GM11168 (cell line): Measurements from ENCODE around the gene PIGN.
"Not testable (repeated sequence)": the region's sequence is repeated elsewhere in the genome, so short reads cannot be mapped to it uniquely, and the experiment has no call there.

Source experiments
- in situ Hi-C: fragments of 300-500 bp; cut with MboI; formaldehyde crosslinking; loops from one replicate; pipeline ENCODE4 v1.12.0; 2022; ENCODE audit warnings: low sequenced_read_pairs; ENCODE audit not compliant: unreplicated experiment

The PIGN gene

GRCh38 chr18:62186499-62186773 is 420 bp downstream of the PIGN start:
- in situ Hi-C loops, result loop anchor here (25.0 kb wide), 1 partner anchor 376 kb away; no protein-coding TSS in a partner anchor

- in situ Hi-C loops, result loop anchor here (25.0 kb wide), 1 partner anchor 379 kb away; no protein-coding TSS in a partner anchor
These were observed 3.2 kb downstream of the PIGN start for GRCh38 chr18:62183578-62184195.

- in situ Hi-C loops, result loop anchor here (25.0 kb wide), 1 partner anchor 380 kb away; no protein-coding TSS in a partner anchor
These were observed 4.6 kb downstream of the PIGN start for GRCh38 chr18:62182220-62182619.

GRCh38 chr18:62179213-62179612 is 7.6 kb downstream of the PIGN start:
- in situ Hi-C loops, result loop anchor here (25.0 kb wide), 1 partner anchor 383 kb away; no protein-coding TSS in a partner anchor

- in situ Hi-C loops, result loop anchor here (25.0 kb wide), 1 partner anchor 385 kb away; no protein-coding TSS in a partner anchor
These were observed 9.6 kb downstream of the PIGN start for GRCh38 chr18:62177271-62177670.

- in situ Hi-C loops, result loop anchor here (25.0 kb wide), 1 partner anchor 387 kb away; no protein-coding TSS in a partner anchor
These were observed 11.3 kb downstream of the PIGN start for GRCh38 chr18:62175521-62175920.

- in situ Hi-C loops, result no loop called here
These were observed 14.6 kb downstream of the PIGN start for GRCh38 chr18:62172298-62172697.

- in situ Hi-C loops, result no loop called here
These were observed 16.0 kb downstream of the PIGN start for GRCh38 chr18:62170857-62171256.

- in situ Hi-C loops, result not testable (repeated sequence)
These were observed 20.3 kb downstream of the PIGN start for GRCh38 chr18:62166524-62166923.

- in situ Hi-C loops, result no loop called here
These were observed 21.3 kb downstream of the PIGN start for GRCh38 chr18:62165583-62165982.

GRCh38 chr18:62164855-62165487 is 21.9 kb downstream of the PIGN start:
- in situ Hi-C loops, result no loop called here

GRCh38 chr18:62164310-62164709 is 22.5 kb downstream of the PIGN start:
- in situ Hi-C loops, result no loop called here

GRCh38 chr18:62157843-62158242 is 29.0 kb downstream of the PIGN start:
- in situ Hi-C loops, result no loop called here

GRCh38 chr18:62152844-62153243 is 34.0 kb downstream of the PIGN start:
- in situ Hi-C loops, result no loop called here

- in situ Hi-C loops, result no loop called here
These were observed 35.6 kb downstream of the PIGN start for GRCh38 chr18:62151068-62151771.

GRCh38 chr18:62144338-62144737 is 42.5 kb downstream of the PIGN start:
- in situ Hi-C loops, result loop anchor here (25.0 kb wide), 1 partner anchor 557 kb away; no protein-coding TSS in a partner anchor

- in situ Hi-C loops, result loop anchor here (25.0 kb wide), 1 partner anchor 553 kb away; no protein-coding TSS in a partner anchor
These were observed 46.6 kb downstream of the PIGN start for GRCh38 chr18:62140259-62140658.

GRCh38 chr18:62138461-62139235 is 48.2 kb downstream of the PIGN start:
- in situ Hi-C loops, result loop anchor here (25.0 kb wide), 1 partner anchor 551 kb away; no protein-coding TSS in a partner anchor

GRCh38 chr18:62131301-62131909 is 55.5 kb downstream of the PIGN start:
- in situ Hi-C loops, result loop anchor here (25.0 kb wide), 1 partner anchor 544 kb away; no protein-coding TSS in a partner anchor

GRCh38 chr18:62128157-62128556 is 58.7 kb downstream of the PIGN start:
- in situ Hi-C loops, result loop anchor here (25.0 kb wide), 1 partner anchor 541 kb away; no protein-coding TSS in a partner anchor
